ENCODE measurements around the gene RXFP2.

- TF ChIP-seq CTCF (IDR thresholded peaks at IDR 0.05; ENCODE audit: low read depth, low read length), result no peak
- TF ChIP-seq POLR2A (IDR thresholded peaks at IDR 0.05; ENCODE audit: extremely low read depth, insufficient read length), result no peak
- no peak for TF ChIP-seq MYC (IDR thresholded peaks at IDR 0.05; ENCODE audit: low read depth, low read length)
- no peak for TF ChIP-seq MAX (IDR thresholded peaks at IDR 0.05; ENCODE audit: low read depth, low read length)
Observed at GRCh38 chr13:31798189-31798588, 58.9 kb downstream of the RXFP2 start.
